ENCODE data around the gene HNRNPU. TPM values are rescaled to one million over a fixed set of nuclear protein-coding genes. Genes with fewer than 3 reads are reported as not detected.

The HNRNPU gene
- total and polyA plus RNA-seq, 2 of the 13 experiments (the other 11 are each of a cell fraction or from before 2014, with no cell fraction given) = 101 to 508 TPM

DNA sequence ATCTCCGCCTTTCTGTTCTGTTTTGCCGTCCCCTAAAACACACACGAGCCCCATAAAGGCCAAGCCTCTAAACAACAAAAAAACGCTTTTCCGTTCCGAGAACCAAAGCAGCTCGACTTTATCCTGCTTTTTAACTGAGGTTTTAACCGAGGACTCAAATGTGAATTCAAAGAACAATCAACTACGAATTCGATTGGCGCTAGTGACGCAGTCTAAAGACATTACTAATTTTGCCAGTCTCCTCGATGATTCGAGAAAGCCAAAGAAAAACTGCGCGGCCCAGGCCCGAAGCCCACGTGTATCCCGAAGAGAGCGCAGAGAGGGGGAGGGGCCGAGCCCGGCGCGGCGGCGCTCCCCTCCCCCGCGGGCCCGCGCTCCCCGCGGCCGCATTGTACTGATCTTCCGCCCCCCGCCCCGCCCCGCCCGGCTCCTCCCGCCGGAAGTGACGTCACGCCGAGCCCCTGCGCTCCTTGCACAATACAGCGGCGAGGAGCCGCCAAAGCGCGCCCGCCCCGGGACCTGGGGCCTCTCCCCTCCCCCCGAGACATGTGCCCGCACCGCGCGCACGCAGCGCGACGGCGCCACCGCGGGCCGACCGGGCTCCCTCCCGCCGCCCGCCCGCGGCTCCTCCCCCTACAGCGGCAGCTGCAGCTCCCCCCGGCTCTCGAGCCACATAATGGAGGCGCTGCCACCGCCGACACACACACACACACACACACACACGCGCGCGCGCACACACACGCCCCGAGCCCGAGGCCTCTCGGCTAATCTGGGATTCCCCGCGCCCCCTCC is 1.4 kb downstream of the HNRNPU start (continued):
- TF ChIP-seq, protein P1, sequence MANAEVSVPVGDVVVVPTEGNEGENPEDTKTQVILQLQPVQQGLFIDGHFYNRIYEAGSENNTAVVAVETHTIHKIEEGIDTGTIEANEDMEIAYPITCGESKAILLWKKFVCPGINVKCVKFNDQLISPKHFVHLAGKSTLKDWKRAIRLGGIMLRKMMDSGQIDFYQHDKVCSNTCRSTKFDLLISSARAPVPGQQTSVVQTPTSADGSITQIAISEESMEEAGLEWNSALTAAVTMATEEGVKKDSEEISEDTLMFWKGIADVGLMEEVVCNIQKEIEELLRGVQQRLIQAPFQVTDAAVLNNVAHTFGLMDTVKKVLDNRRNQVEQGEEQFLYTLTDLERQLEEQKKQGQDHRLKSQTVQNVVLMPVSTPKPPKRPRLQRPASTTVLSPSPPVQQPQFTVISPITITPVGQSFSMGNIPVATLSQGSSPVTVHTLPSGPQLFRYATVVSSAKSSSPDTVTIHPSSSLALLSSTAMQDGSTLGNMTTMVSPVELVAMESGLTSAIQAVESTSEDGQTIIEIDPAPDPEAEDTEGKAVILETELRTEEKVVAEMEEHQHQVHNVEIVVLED (CRISPR knock-in tag; IDR thresholded peaks at IDR 0.05; ENCODE audit: borderline replicate concordance) = peak; percentile 83
- TF ChIP-seq, protein P2, sequence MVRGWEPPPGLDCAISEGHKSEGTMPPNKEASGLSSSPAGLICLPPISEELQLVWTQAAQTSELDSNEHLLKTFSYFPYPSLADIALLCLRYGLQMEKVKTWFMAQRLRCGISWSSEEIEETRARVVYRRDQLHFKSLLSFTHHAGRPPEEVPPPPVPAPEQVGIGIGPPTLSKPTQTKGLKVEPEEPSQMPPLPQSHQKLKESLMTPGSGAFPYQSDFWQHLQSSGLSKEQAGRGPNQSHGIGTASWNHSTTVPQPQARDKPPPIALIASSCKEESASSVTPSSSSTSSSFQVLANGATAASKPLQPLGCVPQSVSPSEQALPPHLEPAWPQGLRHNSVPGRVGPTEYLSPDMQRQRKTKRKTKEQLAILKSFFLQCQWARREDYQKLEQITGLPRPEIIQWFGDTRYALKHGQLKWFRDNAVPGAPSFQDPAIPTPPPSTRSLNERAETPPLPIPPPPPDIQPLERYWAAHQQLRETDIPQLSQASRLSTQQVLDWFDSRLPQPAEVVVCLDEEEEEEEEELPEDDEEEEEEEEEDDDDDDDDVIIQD (CRISPR knock-in tag; IDR thresholded peaks at IDR 0.05; ENCODE audit: low read depth) = no peak
- TF ChIP-seq, protein P3, sequence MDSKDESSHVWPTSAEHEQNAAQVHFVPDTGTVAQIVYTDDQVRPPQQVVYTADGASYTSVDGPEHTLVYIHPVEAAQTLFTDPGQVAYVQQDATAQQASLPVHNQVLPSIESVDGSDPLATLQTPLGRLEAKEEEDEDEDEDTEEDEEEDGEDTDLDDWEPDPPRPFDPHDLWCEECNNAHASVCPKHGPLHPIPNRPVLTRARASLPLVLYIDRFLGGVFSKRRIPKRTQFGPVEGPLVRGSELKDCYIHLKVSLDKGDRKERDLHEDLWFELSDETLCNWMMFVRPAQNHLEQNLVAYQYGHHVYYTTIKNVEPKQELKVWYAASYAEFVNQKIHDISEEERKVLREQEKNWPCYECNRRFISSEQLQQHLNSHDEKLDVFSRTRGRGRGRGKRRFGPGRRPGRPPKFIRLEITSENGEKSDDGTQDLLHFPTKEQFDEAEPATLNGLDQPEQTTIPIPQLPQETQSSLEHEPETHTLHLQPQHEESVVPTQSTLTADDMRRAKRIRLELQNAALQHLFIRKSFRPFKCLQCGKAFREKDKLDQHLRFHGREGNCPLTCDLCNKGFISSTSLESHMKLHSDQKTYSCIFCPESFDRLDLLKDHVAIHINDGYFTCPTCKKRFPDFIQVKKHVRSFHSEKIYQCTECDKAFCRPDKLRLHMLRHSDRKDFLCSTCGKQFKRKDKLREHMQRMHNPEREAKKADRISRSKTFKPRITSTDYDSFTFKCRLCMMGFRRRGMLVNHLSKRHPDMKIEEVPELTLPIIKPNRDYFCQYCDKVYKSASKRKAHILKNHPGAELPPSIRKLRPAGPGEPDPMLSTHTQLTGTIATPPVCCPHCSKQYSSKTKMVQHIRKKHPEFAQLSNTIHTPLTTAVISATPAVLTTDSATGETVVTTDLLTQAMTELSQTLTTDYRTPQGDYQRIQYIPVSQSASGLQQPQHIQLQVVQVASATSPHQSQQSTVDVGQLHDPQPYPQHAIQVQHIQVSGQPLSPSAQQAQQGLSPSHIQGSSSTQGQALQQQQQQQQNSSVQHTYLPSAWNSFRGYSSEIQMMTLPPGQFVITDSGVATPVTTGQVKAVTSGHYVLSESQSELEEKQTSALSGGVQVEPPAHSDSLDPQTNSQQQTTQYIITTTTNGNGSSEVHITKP (CRISPR knock-in tag; IDR thresholded peaks at IDR 0.05; ENCODE audit: low read depth) = no peak
- TF ChIP-seq ZNF788 (CRISPR knock-in tag; IDR thresholded peaks at IDR 0.05; ENCODE audit: borderline replicate concordance) (no peak), ELF4 (CRISPR knock-in tag; IDR thresholded peaks at IDR 0.05; ENCODE audit: borderline replicate concordance) (no peak), MBD4 (IDR thresholded peaks at IDR 0.05; ENCODE audit: borderline replicate concordance, low read length) (no peak), ESRRA (CRISPR knock-in tag; IDR thresholded peaks at IDR 0.05; ENCODE audit: low read depth) (no peak; the same call in 1 of the 2 replicates), ZSCAN31 (CRISPR knock-in tag; IDR thresholded peaks at IDR 0.05; ENCODE audit: low read depth) (peak; percentile 63), ZFP82 (CRISPR knock-in tag; IDR thresholded peaks at IDR 0.05; ENCODE audit: borderline replicate concordance) (0 out of 2 replicates have a peak, but pooled peaks have one; percentile 14), NFIB (CRISPR knock-in tag; IDR thresholded peaks at IDR 0.05; ENCODE audit: borderline replicate concordance) (no peak), MYC (CRISPR knock-in tag; IDR thresholded peaks at IDR 0.05; ENCODE audit: borderline replicate concordance) (peak; percentile 90), SNAPC2 (CRISPR knock-in tag; IDR thresholded peaks at IDR 0.05) (0 out of 2 replicates have a peak, but pooled peaks have one; percentile 27)
- TF ChIP-seq, protein P4, sequence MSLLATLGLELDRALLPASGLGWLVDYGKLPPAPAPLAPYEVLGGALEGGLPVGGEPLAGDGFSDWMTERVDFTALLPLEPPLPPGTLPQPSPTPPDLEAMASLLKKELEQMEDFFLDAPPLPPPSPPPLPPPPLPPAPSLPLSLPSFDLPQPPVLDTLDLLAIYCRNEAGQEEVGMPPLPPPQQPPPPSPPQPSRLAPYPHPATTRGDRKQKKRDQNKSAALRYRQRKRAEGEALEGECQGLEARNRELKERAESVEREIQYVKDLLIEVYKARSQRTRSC (CRISPR knock-in tag; IDR thresholded peaks at IDR 0.05; ENCODE audit: low read depth) = no peak
- TF ChIP-seq, protein P5, sequence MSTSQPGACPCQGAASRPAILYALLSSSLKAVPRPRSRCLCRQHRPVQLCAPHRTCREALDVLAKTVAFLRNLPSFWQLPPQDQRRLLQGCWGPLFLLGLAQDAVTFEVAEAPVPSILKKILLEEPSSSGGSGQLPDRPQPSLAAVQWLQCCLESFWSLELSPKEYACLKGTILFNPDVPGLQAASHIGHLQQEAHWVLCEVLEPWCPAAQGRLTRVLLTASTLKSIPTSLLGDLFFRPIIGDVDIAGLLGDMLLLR (CRISPR knock-in tag; IDR thresholded peaks at IDR 0.05) = peak; percentile 73; the same call in 1 of the 2 replicates
- TF ChIP-seq, protein P6, sequence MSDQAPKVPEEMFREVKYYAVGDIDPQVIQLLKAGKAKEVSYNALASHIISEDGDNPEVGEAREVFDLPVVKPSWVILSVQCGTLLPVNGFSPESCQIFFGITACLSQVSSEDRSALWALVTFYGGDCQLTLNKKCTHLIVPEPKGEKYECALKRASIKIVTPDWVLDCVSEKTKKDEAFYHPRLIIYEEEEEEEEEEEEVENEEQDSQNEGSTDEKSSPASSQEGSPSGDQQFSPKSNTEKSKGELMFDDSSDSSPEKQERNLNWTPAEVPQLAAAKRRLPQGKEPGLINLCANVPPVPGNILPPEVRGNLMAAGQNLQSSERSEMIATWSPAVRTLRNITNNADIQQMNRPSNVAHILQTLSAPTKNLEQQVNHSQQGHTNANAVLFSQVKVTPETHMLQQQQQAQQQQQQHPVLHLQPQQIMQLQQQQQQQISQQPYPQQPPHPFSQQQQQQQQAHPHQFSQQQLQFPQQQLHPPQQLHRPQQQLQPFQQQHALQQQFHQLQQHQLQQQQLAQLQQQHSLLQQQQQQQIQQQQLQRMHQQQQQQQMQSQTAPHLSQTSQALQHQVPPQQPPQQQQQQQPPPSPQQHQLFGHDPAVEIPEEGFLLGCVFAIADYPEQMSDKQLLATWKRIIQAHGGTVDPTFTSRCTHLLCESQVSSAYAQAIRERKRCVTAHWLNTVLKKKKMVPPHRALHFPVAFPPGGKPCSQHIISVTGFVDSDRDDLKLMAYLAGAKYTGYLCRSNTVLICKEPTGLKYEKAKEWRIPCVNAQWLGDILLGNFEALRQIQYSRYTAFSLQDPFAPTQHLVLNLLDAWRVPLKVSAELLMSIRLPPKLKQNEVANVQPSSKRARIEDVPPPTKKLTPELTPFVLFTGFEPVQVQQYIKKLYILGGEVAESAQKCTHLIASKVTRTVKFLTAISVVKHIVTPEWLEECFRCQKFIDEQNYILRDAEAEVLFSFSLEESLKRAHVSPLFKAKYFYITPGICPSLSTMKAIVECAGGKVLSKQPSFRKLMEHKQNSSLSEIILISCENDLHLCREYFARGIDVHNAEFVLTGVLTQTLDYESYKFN (CRISPR knock-in tag; conservative IDR thresholded peaks at IDR 0.05) = peak; percentile 37

Measured in HepG2 (cell line).